HG02678 (cell line): ENCODE results near the gene SIAH3.

Experiments
- ATAC-seq: cut with Tn5 transposase; IDR thresholded peaks from one replicate; pipeline ENCODE4 v1.9.1; 2021; ENCODE audit warnings: mild to moderate bottlenecking, moderate library complexity; ENCODE audit not compliant: unreplicated experiment

Gene SIAH3

GRCh38 chr13:45825387-45825650, 26.2 kb downstream of the SIAH3 start:
- no peak for ATAC-seq

DNA sequence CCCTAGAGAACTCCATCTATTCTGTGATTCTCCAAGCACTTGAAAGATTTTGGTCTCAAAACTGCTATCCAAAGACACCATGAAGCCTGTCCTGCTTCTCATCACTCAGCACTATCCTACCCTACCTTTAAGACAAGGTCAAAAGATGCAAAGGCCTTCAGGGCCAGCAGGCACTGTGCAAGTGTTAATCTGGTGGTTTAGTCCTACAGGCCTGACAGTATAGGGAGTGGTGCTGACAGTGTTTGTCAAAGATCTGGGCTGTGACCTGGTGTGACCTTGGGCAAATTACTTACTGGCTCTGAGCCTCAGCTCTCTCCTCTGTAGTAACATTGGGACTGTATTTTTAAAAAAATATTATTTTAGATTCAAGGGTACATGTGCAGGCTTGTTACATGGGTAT, 28.0 kb downstream of the SIAH3 start:
- no peak for ATAC-seq

GRCh38 chr13:45821811-45822210, 29.7 kb downstream of the SIAH3 start:
- no peak for ATAC-seq

GRCh38 chr13:45820106-45820838, 31.3 kb downstream of the SIAH3 start:
- no peak for ATAC-seq

DNA sequence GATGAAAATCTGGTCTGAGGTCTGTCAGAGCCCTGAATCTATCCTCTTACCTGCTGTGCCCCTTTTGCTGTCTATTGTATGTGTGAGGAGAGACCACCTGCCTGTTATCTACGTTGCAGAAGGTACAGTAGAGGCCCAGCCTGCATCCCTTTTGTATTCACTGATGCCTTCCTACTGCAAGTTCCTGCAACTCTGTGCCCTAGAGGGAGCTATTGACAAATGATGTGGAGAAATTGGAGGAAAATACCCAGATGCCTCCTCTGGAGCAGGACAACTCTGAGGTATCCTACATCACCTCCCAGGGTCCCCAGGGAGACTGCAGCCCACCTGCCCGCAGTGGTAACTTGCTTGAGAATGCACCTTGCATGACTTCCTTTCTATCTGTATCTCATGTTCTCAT, 33.7 kb downstream of the SIAH3 start:
- no peak for ATAC-seq

GRCh38 chr13:45816427-45816826, 35.1 kb downstream of the SIAH3 start:
- ATAC-seq = no peak

DNA sequence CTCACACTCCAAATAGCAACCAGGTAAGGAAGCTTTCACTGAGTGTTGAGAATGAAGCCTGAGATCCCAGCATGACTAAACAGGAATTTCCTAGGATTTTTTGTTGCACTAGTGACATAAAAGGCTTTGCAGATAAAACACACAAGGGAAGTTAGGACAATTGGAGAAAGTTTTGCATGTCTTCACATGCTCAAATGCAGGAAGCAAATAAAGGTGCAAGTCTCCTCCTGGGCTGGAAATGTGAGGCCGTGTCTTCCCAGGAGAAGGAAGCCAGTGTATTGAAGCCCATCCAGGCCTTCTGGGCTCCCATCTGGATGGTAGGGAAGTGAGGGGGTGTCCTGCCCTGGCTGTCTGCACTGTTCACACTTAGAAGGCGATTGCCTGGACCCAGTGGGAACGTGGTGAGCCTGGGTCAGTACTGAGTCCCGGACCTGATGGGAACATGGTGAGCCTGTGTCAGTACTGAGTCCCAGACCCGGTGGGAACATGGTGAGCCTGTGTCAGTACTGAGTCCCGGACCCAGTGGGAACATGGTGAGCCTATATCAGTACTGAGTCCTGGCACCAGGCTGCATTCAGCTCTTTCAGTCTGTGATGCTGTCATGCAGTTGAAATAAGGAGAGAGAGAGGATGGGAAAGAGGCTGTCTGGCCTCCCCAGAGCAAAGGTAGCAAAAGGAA, 38.7 kb downstream of the SIAH3 start:
- ATAC-seq = no peak

GRCh38 chr13:45811891-45812694, 39.5 kb downstream of the SIAH3 start:
- ATAC-seq = no peak

- no peak for ATAC-seq
Measured at GRCh38 chr13:45809801-45810394, 41.7 kb downstream of the SIAH3 start.

DNA sequence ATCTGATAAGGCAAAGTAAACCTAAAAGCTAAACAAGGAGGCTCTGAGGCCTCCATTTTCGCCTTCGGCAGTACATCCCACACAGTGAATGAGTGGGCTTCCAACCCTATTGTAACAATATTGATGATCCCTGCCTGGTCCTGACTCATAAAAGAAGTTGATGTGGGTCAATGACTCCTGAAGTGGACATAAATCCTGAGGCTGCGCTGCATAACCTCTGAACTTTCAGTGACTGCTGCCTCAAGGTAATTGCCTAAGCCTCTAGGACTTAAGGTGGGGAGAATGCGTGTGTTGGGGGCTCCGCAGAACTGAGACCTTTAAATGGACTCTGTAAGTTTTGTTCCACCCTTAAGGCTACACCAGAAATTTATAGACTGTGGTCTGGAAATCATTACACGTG, 42.6 kb downstream of the SIAH3 start:
- no peak for ATAC-seq

GRCh38 chr13:45807520-45808099, 43.9 kb downstream of the SIAH3 start:
- no peak for ATAC-seq

- no peak for ATAC-seq
Measured at GRCh38 chr13:45800485-45800884, 51.1 kb downstream of the SIAH3 start.

GRCh38 chr13:45799451-45799850, 52.1 kb downstream of the SIAH3 start:
- no peak for ATAC-seq

DNA sequence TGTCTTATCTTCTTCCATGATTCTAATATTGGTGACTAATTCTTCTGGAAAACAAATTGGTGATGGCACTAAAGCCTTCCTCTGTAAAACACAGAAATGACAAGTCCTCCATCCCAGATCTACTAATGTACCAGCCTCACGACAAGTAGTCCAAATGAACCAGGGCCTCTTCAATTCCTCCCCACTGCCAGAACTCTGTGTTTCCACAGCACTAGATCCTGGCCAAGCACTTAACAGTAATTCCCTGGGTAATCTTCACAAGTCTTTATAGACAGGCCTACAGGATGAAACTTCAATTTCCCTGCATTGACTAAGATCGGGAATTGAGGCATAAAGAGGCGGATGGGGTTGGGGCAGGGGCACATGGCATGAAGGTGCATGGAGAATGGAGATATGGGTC, 52.7 kb downstream of the SIAH3 start:
- no peak for ATAC-seq

DNA sequence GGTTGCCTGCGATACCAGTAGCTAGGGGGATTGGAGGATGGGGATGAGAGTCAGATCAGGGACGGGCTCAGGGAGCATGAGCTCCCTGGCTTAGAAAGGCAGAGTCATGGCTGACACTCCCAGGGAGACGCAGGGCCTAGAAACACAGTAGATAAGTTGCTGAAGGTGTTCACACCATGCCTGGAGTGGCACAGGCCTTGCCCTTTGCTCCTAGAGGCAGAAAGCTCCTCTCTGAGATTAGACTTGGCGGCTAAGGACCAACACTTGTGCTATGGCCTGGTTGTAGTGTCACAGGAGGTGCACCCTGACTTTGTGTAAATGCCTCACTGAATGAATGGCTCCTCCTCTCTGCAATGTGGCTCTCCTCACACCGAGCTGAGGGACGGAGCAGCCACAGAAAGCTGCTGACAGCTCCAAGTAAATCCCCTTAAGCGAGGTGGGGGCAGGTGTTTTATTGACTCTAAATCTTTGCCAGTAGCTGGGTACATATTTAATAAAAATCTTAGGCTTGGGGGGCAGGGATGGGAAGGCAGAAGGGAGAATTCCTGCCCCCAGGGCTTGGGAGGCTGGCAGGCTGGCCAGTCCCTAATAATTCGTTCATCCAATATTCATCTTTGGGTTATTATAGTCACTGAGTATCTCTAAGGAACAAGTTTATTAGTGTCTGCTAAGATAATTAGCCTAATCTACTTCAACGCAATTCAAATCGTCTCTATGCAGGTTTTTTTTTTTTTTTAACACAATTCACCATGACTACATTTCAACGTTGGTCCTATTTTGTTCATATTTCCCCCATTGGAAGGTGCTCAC, 54.9 kb downstream of the SIAH3 start:
- ATAC-seq = no peak

GRCh38 chr13:45792827-45793303, 58.7 kb downstream of the SIAH3 start:
- no peak for ATAC-seq

DNA sequence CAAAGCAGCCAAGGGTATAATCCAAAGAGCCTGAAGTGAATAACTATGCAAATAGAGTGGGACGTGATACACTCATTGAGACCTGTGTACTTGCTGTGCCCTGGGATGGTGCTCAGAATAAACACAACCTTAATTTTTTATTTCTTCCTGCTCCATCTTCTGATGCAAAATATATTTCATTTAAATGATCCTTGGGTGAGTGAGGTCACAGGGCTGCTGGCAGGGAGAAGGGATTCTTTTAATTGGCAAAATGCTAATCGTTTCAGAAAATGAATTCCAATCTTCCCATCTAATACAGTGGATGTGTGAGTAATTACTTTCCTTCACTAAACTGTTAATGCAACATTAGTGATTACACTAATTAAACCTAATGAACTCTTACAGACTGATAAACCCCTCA, 63.5 kb downstream of the SIAH3 start:
- no peak for ATAC-seq

- ATAC-seq = no peak
Measured at GRCh38 chr13:45787346-45787745, 64.2 kb downstream of the SIAH3 start.

DNA sequence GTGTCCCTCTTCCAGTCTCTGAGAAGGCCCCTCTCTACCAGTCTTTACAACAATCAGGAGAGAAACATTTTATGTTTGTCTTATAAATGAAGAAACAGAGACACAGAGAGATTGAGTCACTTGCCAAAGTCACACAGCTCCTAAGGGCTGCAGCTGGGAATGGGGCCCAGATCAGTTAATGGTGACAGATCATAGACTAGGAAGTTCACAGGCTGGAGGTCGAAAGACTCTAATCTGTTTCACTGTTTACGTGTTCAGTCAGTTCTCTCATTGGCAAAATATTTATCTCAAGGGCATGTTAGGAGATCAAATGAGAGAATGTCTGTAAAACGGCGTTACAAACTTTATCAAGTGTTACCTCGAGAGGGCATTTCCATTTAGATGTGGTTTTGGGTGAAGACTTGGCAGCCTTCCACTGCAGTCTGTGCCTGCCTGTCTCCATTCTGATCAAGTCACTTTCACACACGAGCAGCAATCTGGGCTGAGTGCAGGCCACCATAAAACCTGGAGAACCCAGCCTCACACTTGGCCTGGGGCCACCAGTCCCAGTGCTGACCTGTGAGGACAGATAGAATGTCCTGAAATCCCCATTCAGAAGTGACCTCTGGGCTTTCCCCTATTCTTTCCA, 65.1 kb downstream of the SIAH3 start:
- ATAC-seq = no peak
